ENCODE results near the gene PGD.

- TF ChIP-seq, protein P1, sequence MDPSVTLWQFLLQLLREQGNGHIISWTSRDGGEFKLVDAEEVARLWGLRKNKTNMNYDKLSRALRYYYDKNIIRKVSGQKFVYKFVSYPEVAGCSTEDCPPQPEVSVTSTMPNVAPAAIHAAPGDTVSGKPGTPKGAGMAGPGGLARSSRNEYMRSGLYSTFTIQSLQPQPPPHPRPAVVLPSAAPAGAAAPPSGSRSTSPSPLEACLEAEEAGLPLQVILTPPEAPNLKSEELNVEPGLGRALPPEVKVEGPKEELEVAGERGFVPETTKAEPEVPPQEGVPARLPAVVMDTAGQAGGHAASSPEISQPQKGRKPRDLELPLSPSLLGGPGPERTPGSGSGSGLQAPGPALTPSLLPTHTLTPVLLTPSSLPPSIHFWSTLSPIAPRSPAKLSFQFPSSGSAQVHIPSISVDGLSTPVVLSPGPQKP (IDR thresholded peaks at IDR 0.05; ENCODE audit: low read depth, low read length), result no peak
- TF ChIP-seq NRF1 (conservative IDR thresholded peaks at IDR 0.05; ENCODE audit: low read depth, low read length) (no peak), POLR2A (IDR thresholded peaks at IDR 0.05; ENCODE audit: low read depth, low read length) (no peak), RAD21 (IDR thresholded peaks at IDR 0.05; ENCODE audit: insufficient read depth, low read depth, low read length) (no peak), JUND (IDR thresholded peaks at IDR 0.05; ENCODE audit: low read depth, low read length) (no peak), PBX3 (IDR thresholded peaks at IDR 0.05; ENCODE audit: insufficient replicate concordance, low read depth, low read length) (no peak), E2F4 (IDR thresholded peaks at IDR 0.05; ENCODE audit: low read depth, low read length) (no peak), POLR2AphosphoS5 (IDR thresholded peaks at IDR 0.05; ENCODE audit: low read length) (no peak), YY1 (IDR thresholded peaks at IDR 0.05; ENCODE audit: low read depth, low read length) (no peak)
- TF ChIP-seq, protein P2, sequence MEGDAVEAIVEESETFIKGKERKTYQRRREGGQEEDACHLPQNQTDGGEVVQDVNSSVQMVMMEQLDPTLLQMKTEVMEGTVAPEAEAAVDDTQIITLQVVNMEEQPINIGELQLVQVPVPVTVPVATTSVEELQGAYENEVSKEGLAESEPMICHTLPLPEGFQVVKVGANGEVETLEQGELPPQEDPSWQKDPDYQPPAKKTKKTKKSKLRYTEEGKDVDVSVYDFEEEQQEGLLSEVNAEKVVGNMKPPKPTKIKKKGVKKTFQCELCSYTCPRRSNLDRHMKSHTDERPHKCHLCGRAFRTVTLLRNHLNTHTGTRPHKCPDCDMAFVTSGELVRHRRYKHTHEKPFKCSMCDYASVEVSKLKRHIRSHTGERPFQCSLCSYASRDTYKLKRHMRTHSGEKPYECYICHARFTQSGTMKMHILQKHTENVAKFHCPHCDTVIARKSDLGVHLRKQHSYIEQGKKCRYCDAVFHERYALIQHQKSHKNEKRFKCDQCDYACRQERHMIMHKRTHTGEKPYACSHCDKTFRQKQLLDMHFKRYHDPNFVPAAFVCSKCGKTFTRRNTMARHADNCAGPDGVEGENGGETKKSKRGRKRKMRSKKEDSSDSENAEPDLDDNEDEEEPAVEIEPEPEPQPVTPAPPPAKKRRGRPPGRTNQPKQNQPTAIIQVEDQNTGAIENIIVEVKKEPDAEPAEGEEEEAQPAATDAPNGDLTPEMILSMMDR (IDR thresholded peaks at IDR 0.05 in 2 of 3, conservative IDR thresholded peaks at IDR 0.05 in 1 of 3; ENCODE audit: control insufficient read depth in 2 of 3, extremely low read depth in 1 of 3, insufficient read depth in 1 of 3, low read depth in 3 of 3, low read length in 3 of 3), result no peak
Observed at GRCh38 chr1:10389271-10389973, 9.4 kb upstream of the PGD start.

Data from GM12878 (cell line).